Measurements from ENCODE around the gene LSP1.

LSP1 gene

DNA sequence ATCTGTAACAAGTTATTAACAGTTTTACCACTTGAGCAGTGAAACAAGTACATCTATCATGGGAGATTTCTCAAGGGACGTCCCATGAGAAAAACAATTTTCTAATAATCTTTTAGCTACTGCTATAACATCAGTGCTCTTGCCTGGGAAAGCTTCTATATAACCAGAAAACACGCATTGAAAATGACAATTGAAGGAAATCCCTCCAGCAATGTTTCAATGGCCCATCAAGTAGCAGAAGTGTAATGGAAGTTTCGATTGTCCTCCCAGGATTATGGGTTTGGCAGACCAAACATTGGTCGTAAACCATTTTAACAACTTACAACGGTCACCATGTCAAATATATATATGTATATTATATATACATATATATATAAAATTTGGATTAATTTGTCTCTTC lies 46.8 kb downstream of the LSP1 start:
- Histone ChIP-seq H3K36me3 (ENCODE audit: insufficient read depth, low read length) (no peaks in the 10 kb centered on the region), H3K27ac (ENCODE audit: low read depth, low read length) (no peak overlapping the region), H3K4me3 (ENCODE audit: low read depth, low read length) (no peak overlapping the region), H3K79me2 (ENCODE audit: control insufficient read depth, insufficient read depth, low read length, unreplicated experiment) (no peaks in the 10 kb centered on the region), H2AFZ (ENCODE audit: low read length, unreplicated experiment) (no peak overlapping the region), H3K4me1 (ENCODE audit: control insufficient read depth, insufficient read depth, low read length, unreplicated experiment) (no peaks in the 10 kb centered on the region), H3K27me3 (ENCODE audit: insufficient read depth, low read length) (peaks cover 36% of the 10 kb centered on the region)

DNA sequence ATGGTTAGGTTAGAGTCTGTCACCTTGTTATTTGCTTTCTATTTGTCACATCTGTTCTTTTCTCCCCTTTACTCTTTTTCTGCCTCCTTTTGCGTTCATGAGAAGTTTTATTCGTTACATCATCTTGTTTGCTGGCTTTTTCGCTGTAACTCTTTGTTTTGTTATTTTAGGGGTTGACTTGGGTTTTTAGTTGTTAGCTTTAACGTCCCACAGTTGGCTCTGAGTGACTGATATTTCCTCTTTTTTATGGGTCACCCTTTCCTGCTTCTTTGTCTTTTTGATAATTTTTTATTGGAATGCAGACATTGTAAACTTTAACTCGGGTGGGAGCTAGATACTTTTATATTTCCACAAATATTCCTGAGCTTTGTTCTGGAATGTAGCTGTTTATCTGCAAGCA lies 53.3 kb downstream of the LSP1 start:
- Histone ChIP-seq H3K36me3 (ENCODE audit: insufficient read depth, low read length) (no peaks in the 10 kb centered on the region), H3K4me1 (ENCODE audit: control insufficient read depth, insufficient read depth, low read length, unreplicated experiment) (peaks cover 15% of the 10 kb centered on the region), H3K4me3 (ENCODE audit: low read depth, low read length) (no peak overlapping the region), H2AFZ (ENCODE audit: low read length, unreplicated experiment) (no peak overlapping the region), H3K79me2 (ENCODE audit: control insufficient read depth, insufficient read depth, low read length, unreplicated experiment) (no peaks in the 10 kb centered on the region), H3K27ac (ENCODE audit: low read depth, low read length) (no peak overlapping the region), H3K27me3 (ENCODE audit: insufficient read depth, low read length) (no peaks in the 10 kb centered on the region)

DNA sequence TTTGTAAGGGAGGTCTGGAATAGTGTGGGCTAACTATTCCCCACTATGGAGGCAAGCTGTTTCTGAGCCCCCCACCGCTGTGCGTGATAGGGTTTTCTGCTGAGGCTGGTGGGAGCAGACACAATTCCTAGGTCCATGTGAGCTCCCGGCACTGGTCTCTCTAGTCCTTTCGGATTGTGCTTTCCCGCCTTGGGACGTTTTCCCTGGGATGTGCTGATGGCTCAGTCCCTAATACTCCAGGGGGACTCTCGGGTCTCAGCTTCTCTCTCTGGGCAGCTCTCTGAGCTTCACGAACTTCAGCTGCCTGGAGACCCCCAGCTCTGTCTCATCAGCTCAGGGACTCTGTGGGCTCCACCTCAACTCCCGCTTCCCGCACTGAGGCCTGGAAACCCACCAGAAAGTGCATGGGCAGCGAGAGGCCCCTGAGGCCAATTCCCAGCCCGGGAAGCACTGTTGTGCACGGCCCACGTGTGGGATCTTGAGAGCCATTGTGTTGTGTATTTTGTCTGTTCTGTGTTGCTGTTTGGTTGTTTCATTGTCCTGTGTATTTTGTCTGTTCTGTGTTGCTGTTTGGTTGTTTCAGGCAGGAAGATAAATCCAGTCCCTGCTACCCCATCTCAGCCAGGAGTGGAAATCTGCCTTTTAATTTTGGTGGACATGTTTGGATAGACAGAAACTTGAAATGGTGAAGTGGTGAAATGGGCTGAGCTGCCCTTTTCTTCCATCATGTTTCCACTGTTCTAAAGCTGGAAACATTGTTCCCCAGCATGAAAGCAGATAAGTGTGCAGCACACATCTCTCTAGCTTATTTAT lies 53.9 kb downstream of the LSP1 start:
- peaks cover 15% of the 10 kb centered on the region for H3K4me1 ChIP-seq (ENCODE audit: control insufficient read depth, insufficient read depth, low read length, unreplicated experiment)
- H3K79me2 ChIP-seq (ENCODE audit: control insufficient read depth, insufficient read depth, low read length, unreplicated experiment) = no peaks in the 10 kb centered on the region
- no peak overlapping the region for H3K27ac ChIP-seq (ENCODE audit: low read depth, low read length)
- no peak overlapping the region for H3K4me3 ChIP-seq (ENCODE audit: low read depth, low read length)
- no peak overlapping the region for H2AFZ ChIP-seq (ENCODE audit: low read length, unreplicated experiment)
- H3K36me3 ChIP-seq (ENCODE audit: insufficient read depth, low read length) = no peaks in the 10 kb centered on the region
- H3K27me3 ChIP-seq (ENCODE audit: insufficient read depth, low read length) = no peaks in the 10 kb centered on the region

DNA sequence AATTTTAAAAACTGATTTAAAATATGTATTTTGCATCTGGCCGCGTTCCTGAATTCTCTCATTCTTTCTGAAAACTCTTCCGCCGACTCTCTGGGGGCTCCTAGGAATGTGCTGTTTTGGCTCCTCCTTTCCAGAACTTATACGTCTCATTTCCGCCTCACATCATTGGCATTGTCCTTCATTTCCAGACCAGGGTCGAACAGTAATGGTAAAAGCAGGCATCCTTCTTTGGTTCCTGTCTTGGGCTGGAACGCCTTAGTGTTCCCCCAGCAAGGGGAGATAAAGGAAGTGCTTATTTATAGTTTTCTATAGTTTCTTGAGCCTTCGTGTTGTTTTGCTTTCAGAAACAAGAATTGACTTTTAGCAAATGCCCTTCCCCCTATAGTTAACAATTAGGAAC lies 55.7 kb downstream of the LSP1 start:
- H3K27me3 ChIP-seq (ENCODE audit: insufficient read depth, low read length) = no peaks in the 10 kb centered on the region

DNA sequence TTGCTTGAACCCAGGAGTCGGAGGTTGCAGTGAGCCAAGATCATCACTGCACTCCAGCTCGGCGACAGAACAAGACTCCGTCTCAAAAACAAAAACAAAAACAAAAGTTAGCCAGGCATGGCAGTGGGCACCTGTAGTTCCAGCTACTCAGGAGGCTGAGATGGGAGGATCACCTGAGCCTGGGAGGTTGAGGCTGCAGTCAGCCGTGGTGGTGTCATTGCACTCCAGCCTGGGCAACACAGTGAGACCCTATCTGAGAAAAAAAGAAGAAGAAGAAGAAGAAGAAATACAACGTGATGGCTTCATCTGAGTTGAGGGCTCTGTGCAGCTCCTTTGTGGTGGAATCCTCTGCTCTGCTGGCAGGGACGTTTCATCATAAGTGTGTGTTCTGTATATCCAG lies 56.6 kb downstream of the LSP1 start:
- H3K4me3 ChIP-seq (ENCODE audit: low read depth, low read length) = no peak overlapping the region

More for the DNA sequence above, 55.7 kb downstream of the LSP1 start:
- no peak overlapping the region for H3K27ac ChIP-seq (ENCODE audit: low read depth, low read length)
- no peaks in the 10 kb centered on the region for H3K36me3 ChIP-seq (ENCODE audit: insufficient read depth, low read length)
- H2AFZ ChIP-seq (ENCODE audit: low read length, unreplicated experiment) = peak overlapping the region; percentile 94
- H3K4me1 ChIP-seq (ENCODE audit: control insufficient read depth, insufficient read depth, low read length, unreplicated experiment) = peaks cover 15% of the 10 kb centered on the region
- peak overlapping the region; percentile 56 for H3K4me3 ChIP-seq (ENCODE audit: low read depth, low read length)
- no peaks in the 10 kb centered on the region for H3K79me2 ChIP-seq (ENCODE audit: control insufficient read depth, insufficient read depth, low read length, unreplicated experiment)

DNA sequence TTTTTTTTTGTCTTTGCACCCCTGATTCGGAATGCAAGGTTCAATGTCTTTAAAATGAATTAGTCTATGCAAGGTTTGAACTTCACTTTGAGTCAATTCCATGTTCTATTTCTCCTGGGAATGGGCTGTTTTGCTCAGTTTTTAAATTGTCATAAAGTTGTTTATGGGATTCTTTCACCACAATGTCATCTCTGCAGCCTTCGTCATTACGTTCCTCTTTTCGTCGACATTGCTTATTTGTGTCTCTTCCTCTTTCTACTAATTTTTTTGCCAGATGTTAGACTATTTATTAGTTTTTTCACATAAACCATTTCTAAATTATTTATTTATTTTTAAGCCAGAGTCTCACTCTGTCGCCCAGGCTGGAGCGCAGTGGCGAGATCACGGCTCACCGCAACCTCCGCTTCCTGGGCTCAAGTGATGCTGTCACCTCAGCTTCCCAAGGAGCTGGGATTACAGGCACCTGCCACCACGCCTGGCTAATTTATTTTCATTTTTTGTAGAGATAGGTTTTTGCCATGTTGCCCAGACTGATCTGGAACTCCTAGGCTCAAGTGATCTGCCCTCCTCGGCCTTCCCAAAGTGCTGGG lies 59.5 kb downstream of the LSP1 start:
- Histone ChIP-seq H3K79me2 (ENCODE audit: control insufficient read depth, insufficient read depth, low read length, unreplicated experiment) (no peaks in the 10 kb centered on the region), H3K4me3 (ENCODE audit: low read depth, low read length) (no peak overlapping the region), H3K36me3 (ENCODE audit: insufficient read depth, low read length) (no peaks in the 10 kb centered on the region), H3K4me1 (ENCODE audit: control insufficient read depth, insufficient read depth, low read length, unreplicated experiment) (peaks cover 8% of the 10 kb centered on the region), H3K27me3 (ENCODE audit: insufficient read depth, low read length) (no peaks in the 10 kb centered on the region), H3K27ac (ENCODE audit: low read depth, low read length) (no peak overlapping the region), H2AFZ (ENCODE audit: low read length, unreplicated experiment) (no peak overlapping the region)

More for the DNA sequence above, 56.6 kb downstream of the LSP1 start:
- Histone ChIP-seq H2AFZ (ENCODE audit: low read length, unreplicated experiment) (no peak overlapping the region), H3K4me1 (ENCODE audit: control insufficient read depth, insufficient read depth, low read length, unreplicated experiment) (peaks cover 15% of the 10 kb centered on the region), H3K79me2 (ENCODE audit: control insufficient read depth, insufficient read depth, low read length, unreplicated experiment) (no peaks in the 10 kb centered on the region), H3K36me3 (ENCODE audit: insufficient read depth, low read length) (no peaks in the 10 kb centered on the region), H3K27me3 (ENCODE audit: insufficient read depth, low read length) (no peaks in the 10 kb centered on the region), H3K27ac (ENCODE audit: low read depth, low read length) (no peak overlapping the region)

DNA sequence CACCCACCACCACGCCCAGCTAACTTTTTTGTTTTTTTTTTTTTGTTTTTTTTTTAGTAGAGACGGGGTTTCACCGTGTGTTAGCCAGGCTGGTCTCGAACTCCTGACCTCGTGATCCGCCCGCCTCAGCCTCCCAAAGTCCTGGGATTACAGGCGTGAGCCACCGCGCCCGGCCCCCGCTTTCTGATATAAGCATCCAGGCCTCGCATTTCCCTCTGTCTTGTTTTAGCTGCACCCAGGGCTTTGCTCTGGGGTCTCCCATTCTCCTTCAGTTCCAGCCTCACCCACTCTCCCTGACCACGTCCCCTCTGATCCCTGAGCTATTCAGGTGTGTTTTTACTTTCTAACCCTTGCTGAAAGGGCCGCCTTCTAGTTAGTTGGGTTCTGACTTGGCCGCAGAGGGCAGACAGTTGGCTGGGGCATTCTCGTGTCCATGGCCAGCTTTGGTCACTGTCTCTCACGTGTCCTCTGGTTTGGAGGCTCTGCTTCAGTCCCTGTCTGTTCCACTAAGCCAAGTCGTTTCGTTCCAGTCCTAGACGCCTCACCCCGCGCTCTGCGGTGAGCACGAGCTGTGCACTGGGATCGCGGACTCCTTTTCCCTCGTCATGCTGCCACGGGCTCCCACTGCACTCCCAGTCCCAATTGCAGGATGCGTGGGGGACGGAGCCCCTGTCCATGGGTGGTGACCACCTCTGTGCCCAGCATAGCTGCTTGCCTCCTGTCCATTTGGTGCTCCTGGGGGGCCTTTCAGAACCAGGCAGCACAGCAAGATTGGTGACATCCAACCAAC lies 60.6 kb downstream of the LSP1 start:
- no peaks in the 10 kb centered on the region for H3K36me3 ChIP-seq (ENCODE audit: insufficient read depth, low read length)
- no peaks in the 10 kb centered on the region for H3K79me2 ChIP-seq (ENCODE audit: control insufficient read depth, insufficient read depth, low read length, unreplicated experiment)
- H2AFZ ChIP-seq (ENCODE audit: low read length, unreplicated experiment) = no peak overlapping the region
- H3K27ac ChIP-seq (ENCODE audit: low read depth, low read length) = no peak overlapping the region
- H3K4me1 ChIP-seq (ENCODE audit: control insufficient read depth, insufficient read depth, low read length, unreplicated experiment) = peaks cover 5% of the 10 kb centered on the region
- no peak overlapping the region for H3K4me3 ChIP-seq (ENCODE audit: low read depth, low read length)
- no peaks in the 10 kb centered on the region for H3K27me3 ChIP-seq (ENCODE audit: insufficient read depth, low read length)

DNA sequence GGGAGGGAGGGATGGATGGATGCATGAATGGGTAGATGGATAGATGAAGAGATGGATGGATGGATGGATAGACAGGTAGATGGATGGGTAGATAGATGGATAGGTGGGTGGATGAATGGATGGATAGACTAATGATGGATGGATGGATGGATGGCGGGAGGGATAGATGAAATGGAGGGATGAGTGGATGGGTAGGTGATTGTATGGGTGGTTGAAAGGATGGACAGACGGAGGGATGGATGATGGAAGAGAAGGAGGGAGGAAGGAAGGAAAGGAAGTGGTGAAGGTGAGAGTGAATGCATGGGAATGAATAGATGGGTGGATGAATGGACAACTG lies 62.9 kb downstream of the LSP1 start:
- Histone ChIP-seq H3K4me3 (ENCODE audit: low read depth, low read length) (no peak overlapping the region), H3K27me3 (ENCODE audit: insufficient read depth, low read length) (no peaks in the 10 kb centered on the region), H2AFZ (ENCODE audit: low read length, unreplicated experiment) (no peak overlapping the region), H3K36me3 (ENCODE audit: insufficient read depth, low read length) (no peaks in the 10 kb centered on the region), H3K27ac (ENCODE audit: low read depth, low read length) (no peak overlapping the region), H3K4me1 (ENCODE audit: control insufficient read depth, insufficient read depth, low read length, unreplicated experiment) (no peaks in the 10 kb centered on the region), H3K79me2 (ENCODE audit: control insufficient read depth, insufficient read depth, low read length, unreplicated experiment) (no peaks in the 10 kb centered on the region)

DNA sequence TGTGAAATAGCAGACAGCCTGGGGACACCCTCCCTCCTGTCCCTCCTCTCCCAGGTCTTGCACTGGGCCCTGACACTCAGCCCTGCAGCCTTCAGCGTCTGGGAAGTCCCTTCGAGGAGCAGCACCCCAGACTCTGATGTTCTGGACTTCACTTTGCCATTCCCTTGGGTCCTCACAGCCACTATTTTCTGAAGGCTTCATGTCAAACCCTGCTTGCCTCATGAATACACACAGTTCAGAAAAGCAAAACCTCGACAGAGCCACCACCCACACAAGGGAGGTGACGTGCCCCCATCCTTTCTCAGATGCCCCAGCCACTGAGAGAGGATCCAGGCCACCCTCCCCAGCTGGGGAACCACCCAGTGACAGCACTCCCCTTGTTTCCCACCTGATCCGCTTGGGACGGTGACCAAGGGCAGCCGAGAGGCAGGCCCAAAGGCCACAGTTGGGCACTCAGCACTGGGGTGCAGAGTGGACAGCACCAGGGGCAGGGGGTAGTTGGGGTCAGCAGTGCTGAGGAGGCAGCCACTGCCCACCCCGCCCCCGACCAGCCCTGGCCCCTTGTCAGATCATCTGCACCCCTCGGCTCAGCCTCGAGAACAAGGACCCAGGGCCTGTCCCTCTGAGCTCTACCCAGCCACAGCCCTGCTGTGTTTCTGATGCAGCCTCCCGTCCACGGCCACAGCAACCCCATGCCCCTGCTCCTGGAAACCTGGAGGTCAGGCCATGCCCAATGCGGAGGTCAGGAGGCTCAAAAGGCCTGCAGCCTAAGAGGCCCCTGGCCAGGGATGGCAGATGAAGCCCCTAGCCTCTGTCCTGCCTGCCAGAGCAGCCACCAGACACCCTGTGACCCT lies 63.5 kb downstream of the LSP1 start:
- H3K36me3 ChIP-seq (ENCODE audit: insufficient read depth, low read length) = no peaks in the 10 kb centered on the region
- no peak overlapping the region for H3K4me3 ChIP-seq (ENCODE audit: low read depth, low read length)

DNA sequence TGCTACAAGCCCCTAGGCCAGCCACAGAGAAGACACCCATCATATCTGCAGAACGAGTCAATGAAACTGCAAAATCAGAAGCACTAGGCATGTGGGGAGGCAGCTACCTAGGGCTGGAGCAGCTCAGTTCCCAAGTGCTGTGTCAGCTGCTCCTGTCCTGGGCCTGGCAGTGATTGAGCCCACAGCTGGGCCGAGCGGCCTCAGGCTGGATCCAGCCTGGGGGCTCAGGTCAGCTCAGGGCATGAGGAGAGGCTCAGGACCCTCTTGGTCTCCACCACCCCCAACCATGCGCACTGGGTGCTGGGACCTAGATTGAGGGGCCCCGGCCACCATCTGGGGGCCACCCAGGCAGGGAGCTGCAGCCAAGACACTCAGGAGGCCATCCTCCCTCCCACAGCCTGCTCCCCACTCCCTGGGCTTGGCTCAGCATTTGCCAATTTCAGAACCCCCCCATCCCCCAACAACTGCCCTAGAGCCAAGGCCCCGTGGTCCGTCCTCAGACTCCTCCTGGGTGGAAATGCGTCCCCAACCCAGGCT lies 64.2 kb downstream of the LSP1 start:
- Histone ChIP-seq H3K4me1 (ENCODE audit: control insufficient read depth, insufficient read depth, low read length, unreplicated experiment) (peaks cover 10% of the 10 kb centered on the region), H3K27ac (ENCODE audit: low read depth, low read length) (no peak overlapping the region), H3K4me3 (ENCODE audit: low read depth, low read length) (no peak overlapping the region), H3K79me2 (ENCODE audit: control insufficient read depth, insufficient read depth, low read length, unreplicated experiment) (no peaks in the 10 kb centered on the region), H2AFZ (ENCODE audit: low read length, unreplicated experiment) (no peak overlapping the region), H3K27me3 (ENCODE audit: insufficient read depth, low read length) (no peaks in the 10 kb centered on the region), H3K36me3 (ENCODE audit: insufficient read depth, low read length) (no peaks in the 10 kb centered on the region)

More for the DNA sequence above, 63.5 kb downstream of the LSP1 start:
- Histone ChIP-seq H3K79me2 (ENCODE audit: control insufficient read depth, insufficient read depth, low read length, unreplicated experiment) (no peaks in the 10 kb centered on the region), H3K4me1 (ENCODE audit: control insufficient read depth, insufficient read depth, low read length, unreplicated experiment) (peaks cover 3% of the 10 kb centered on the region), H3K27me3 (ENCODE audit: insufficient read depth, low read length) (no peaks in the 10 kb centered on the region), H3K27ac (ENCODE audit: low read depth, low read length) (no peak overlapping the region), H2AFZ (ENCODE audit: low read length, unreplicated experiment) (no peak overlapping the region)

Measured in ACC112 (cell line).